Glomerular visceral epithelial cell (primary cell): ENCODE results near the gene GRK3.

Experiments used
- DNase-seq: peaks from one replicate; pipeline ENCODE4 v3.0.0-alpha.2; 2016; ENCODE audit errors: extremely low spot score

Gene GRK3

GRCh38 chr22:25663654-25664053 is 99.2 kb downstream of the GRK3 start:
- no peak for DNase-seq

GRCh38 chr22:25666308-25666707 is 101.8 kb downstream of the GRK3 start:
- DNase-seq, result no peak

GRCh38 chr22:25668437-25668836 is 104.0 kb downstream of the GRK3 start:
- no peak for DNase-seq

GRCh38 chr22:25669253-25670069 is 105.0 kb downstream of the GRK3 start:
- DNase-seq, result no peak

- no peak for DNase-seq
Observed at GRCh38 chr22:25670070-25670461, 105.6 kb downstream of the GRK3 start.

- no peak for DNase-seq
Observed at GRCh38 chr22:25672289-25673084, 108.0 kb downstream of the GRK3 start.

GRCh38 chr22:25673713-25674112 is 109.2 kb downstream of the GRK3 start:
- no peak for DNase-seq

- DNase-seq, result no peak
Observed at GRCh38 chr22:25677631-25678030, 113.2 kb downstream of the GRK3 start.

GRCh38 chr22:25680051-25680450 is 115.6 kb downstream of the GRK3 start:
- DNase-seq, result no peak

GRCh38 chr22:25680956-25681355 is 116.5 kb downstream of the GRK3 start:
- no peak for DNase-seq

- no peak for DNase-seq
Observed at GRCh38 chr22:25682109-25682508, 117.6 kb downstream of the GRK3 start.

GRCh38 chr22:25688627-25689026 is 124.2 kb downstream of the GRK3 start:
- DNase-seq, result no peak

- DNase-seq, result no peak
Observed at GRCh38 chr22:25689631-25690030, 125.2 kb downstream of the GRK3 start.

- DNase-seq, result no peak
Observed at GRCh38 chr22:25690798-25691197, 126.3 kb downstream of the GRK3 start.

GRCh38 chr22:25692397-25693267 is 128.2 kb downstream of the GRK3 start:
- DNase-seq, result no peak

- DNase-seq, result no peak
Observed at GRCh38 chr22:25693268-25693565, 128.7 kb downstream of the GRK3 start.

- DNase-seq, result no peak
Observed at GRCh38 chr22:25694196-25694907, 129.9 kb downstream of the GRK3 start.

GRCh38 chr22:25695146-25695545 is 130.7 kb downstream of the GRK3 start:
- DNase-seq, result no peak

- no peak for DNase-seq
Observed at GRCh38 chr22:25696763-25697162, 132.3 kb downstream of the GRK3 start.

GRCh38 chr22:25697181-25697664 is 132.7 kb downstream of the GRK3 start:
- DNase-seq, result no peak

- no peak for DNase-seq
Observed at GRCh38 chr22:25697978-25698377, 133.5 kb downstream of the GRK3 start.

- no peak for DNase-seq
Observed at GRCh38 chr22:25698461-25698860, 134.0 kb downstream of the GRK3 start.
